Stimulated activated CD8-positive, alpha-beta memory T cell treated with anti-CD3 and anti-CD28 coated beads, Interleukin-4, amount 100 ng/mL, for 24 hours (primary cell): ENCODE data around the gene PXDN.
A peak's percentile ranks its signal among the peaks of the same experiment; 100 is the strongest.
"Not testable (repeated sequence)": the region's sequence is repeated elsewhere in the genome, so short reads cannot be mapped to it uniquely, and the experiment has no call there.

ENCODE experiments used
- DNase-seq: peaks from one replicate; pipeline ENCODE4 v3.0.0-alpha.2; 2020; ENCODE audit warnings: low read depth

Gene PXDN

GRCh38 chr2:1744446-1745170 lies at the start of gene PXDN:
TSS of gene PXDN (minus strand) at chr2:1744515. CDS start at chr2:1744455, 60 bp downstream.
- no peak for DNase-seq

GRCh38 chr2:1793868-1794445 lies 49.6 kb upstream of the PXDN start:
- DNase-seq: no peak

- DNase-seq: no peak
Measured at GRCh38 chr2:1793001-1793867, 48.9 kb upstream of the PXDN start.

GRCh38 chr2:1791685-1792435 lies 47.5 kb upstream of the PXDN start:
- DNase-seq: no peak

GRCh38 chr2:1791006-1791605 lies 46.8 kb upstream of the PXDN start:
- DNase-seq: no peak

- no peak for DNase-seq
Measured at GRCh38 chr2:1790473-1790872, 46.2 kb upstream of the PXDN start.

- DNase-seq: no peak
Measured at GRCh38 chr2:1789610-1790009, 45.3 kb upstream of the PXDN start.

- DNase-seq: no peak
Measured at GRCh38 chr2:1788478-1788959, 44.2 kb upstream of the PXDN start.

GRCh38 chr2:1787755-1788477 lies 43.6 kb upstream of the PXDN start:
- DNase-seq: no peak

- DNase-seq: no peak
Measured at GRCh38 chr2:1784986-1785617, 40.8 kb upstream of the PXDN start.

GRCh38 chr2:1784087-1784486 lies 39.8 kb upstream of the PXDN start:
- DNase-seq: no peak

GRCh38 chr2:1782514-1782913 lies 38.2 kb upstream of the PXDN start:
- DNase-seq: no peak

GRCh38 chr2:1781291-1782080 lies 37.2 kb upstream of the PXDN start:
- DNase-seq: peak; percentile 39

GRCh38 chr2:1780693-1781092 lies 36.4 kb upstream of the PXDN start:
- no peak for DNase-seq

- DNase-seq: not testable (repeated sequence)
Measured at GRCh38 chr2:1780054-1780453, 35.7 kb upstream of the PXDN start.

- DNase-seq: no peak
Measured at GRCh38 chr2:1778566-1778965, 34.3 kb upstream of the PXDN start.

GRCh38 chr2:1777781-1778180 lies 33.5 kb upstream of the PXDN start:
- no peak for DNase-seq

- no peak for DNase-seq
Measured at GRCh38 chr2:1777156-1777555, 32.8 kb upstream of the PXDN start.

GRCh38 chr2:1775511-1776035 lies 31.3 kb upstream of the PXDN start:
- no peak for DNase-seq
